Endothelial cell of umbilical vein (primary cell): Measurements from ENCODE around the gene VIT.

Source experiments
- CTCF ChIP-seq, 2 donors: IDR thresholded peaks; 1 replicate in 1 of 2; 2 replicates in 1 of 2; pipeline ENCODE4 v1.5.1; 2011; ENCODE audit warnings: low read length in 2 of 2, mild to moderate bottlenecking in 2 of 2, moderate library complexity in 2 of 2, control low read depth in 1 of 2, inconsistent platforms in 1 of 2, low read depth in 1 of 2; ENCODE audit not compliant: insufficient read depth in 1 of 2; ENCODE audit errors: extremely low read depth in 1 of 2
- POLR2AphosphoS5 ChIP-seq: IDR thresholded peaks from 2 replicates; pipeline ENCODE4 v1.6.1; 2012; ENCODE audit warnings: low read depth, mild to moderate bottlenecking, control low read depth, low read length, moderate library complexity; ENCODE audit not compliant: insufficient read depth

- TF ChIP-seq CTCF (IDR thresholded peaks at IDR 0.05; ENCODE audit: extremely low read depth in 1 of 2, insufficient read depth in 1 of 2, low read depth in 1 of 2, low read length in 2 of 2) (no peak), POLR2AphosphoS5 (no peak)
Observed at GRCh38 chr2:36769106-36769505, 72.6 kb downstream of the VIT start.
